ENCODE measurements around the gene IGFALS.

DNA sequence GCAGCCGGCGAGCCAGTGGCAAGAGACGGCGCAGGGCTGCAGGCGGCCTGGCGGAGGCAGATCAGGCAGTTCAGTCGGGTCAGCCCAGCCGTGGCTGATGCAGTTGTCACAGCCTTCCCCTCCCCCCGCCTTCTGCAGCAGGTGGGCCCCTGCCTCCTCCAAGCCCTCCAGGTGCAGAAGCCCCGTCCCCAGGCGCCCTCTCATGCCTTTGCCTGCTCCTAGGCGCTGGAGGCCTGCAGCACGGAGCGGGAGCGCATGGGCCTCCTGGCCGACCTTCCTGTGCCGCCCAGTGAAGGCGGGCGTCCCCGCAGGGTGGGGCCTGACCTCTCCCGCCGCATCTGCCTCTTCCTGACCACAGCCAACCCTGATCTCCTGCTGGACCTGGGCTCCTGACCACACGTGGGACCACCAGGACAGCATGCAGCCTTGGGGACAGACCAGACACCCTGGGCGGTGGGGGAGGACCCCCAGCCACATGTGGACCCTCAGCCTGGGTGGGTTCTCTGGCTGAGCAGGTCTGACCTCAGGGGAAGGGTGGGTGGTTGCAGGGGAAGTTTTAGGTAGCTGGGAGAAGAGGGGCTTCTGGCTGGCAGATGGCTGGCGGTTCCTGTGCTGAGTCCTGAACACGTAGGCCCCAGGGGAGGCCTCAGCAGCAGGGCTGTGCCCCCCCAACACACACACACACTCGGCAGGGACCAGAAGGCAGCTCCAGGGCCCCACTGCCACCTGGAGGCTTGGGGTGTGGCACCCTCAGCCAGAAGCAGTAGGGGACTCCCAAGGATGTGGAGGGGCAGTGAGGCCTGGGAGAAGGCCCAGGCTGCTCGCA, 17.4 kb downstream of the IGFALS start:
- TF ChIP-seq POLR2A (IDR thresholded peaks at IDR 0.05), result no peak
- TF ChIP-seq, protein P1, sequence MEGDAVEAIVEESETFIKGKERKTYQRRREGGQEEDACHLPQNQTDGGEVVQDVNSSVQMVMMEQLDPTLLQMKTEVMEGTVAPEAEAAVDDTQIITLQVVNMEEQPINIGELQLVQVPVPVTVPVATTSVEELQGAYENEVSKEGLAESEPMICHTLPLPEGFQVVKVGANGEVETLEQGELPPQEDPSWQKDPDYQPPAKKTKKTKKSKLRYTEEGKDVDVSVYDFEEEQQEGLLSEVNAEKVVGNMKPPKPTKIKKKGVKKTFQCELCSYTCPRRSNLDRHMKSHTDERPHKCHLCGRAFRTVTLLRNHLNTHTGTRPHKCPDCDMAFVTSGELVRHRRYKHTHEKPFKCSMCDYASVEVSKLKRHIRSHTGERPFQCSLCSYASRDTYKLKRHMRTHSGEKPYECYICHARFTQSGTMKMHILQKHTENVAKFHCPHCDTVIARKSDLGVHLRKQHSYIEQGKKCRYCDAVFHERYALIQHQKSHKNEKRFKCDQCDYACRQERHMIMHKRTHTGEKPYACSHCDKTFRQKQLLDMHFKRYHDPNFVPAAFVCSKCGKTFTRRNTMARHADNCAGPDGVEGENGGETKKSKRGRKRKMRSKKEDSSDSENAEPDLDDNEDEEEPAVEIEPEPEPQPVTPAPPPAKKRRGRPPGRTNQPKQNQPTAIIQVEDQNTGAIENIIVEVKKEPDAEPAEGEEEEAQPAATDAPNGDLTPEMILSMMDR (IDR thresholded peaks at IDR 0.05), result no peak

Data from lower leg skin (tissue), 3 donors.